Astrocyte (in vitro differentiated cells and primary cell): Measurements from ENCODE around the gene TBC1D5.

Source experiments
- CTCF ChIP-seq: IDR thresholded peaks from 2 replicates; pipeline ENCODE4 v1.5.1; 2011; ENCODE audit warnings: low read depth, mild to moderate bottlenecking, inconsistent platforms, low read length, moderate library complexity; ENCODE audit not compliant: insufficient read depth
- EZH2 ChIP-seq: IDR thresholded peaks from 2 replicates; pipeline ENCODE4 v1.6.1; 2012; ENCODE audit warnings: mild to moderate bottlenecking, low read length, inconsistent platforms; ENCODE audit not compliant: insufficient read depth

GRCh38 chr3:17187589-17188184 lies 554.7 kb downstream of the TBC1D5 start:
- TF ChIP-seq CTCF: no peak
- TF ChIP-seq EZH2: no peak
